ENCODE measurements around the gene NRTN. TPM values are rescaled to one million over a fixed set of nuclear protein-coding genes. Genes with fewer than 3 reads are reported as not detected.

Gene NRTN
- total and polyA plus RNA-seq, 2 experiments from 2014 or later: 4.0 to 5.5 TPM

- no peak for DNase-seq (ENCODE audit: low spot score)
- H3K27me3 ChIP-seq (ENCODE audit: insufficient read depth): no peaks in the 10 kb centered on the region
These were observed 27.2 kb downstream of the NRTN start for GRCh38 chr19:5832061-5832460.

GRCh38 chr19:5832527-5833216, 27.8 kb downstream of the NRTN start:
- no peak overlapping the region for H3K4me3 ChIP-seq
- H3K27ac Mint-ChIP-seq: no peak overlapping the region
- ATAC-seq (no peak), DNase-seq (ENCODE audit: low spot score) (no peak)
- H3K9me2 ChIP-seq (ENCODE audit: insufficient read depth): no peaks in the 10 kb centered on the region
- no peaks in the 10 kb centered on the region for H3K79me2 ChIP-seq (replicated peaks; ENCODE audit: insufficient read depth)
- H3K4me1 Mint-ChIP-seq: no peaks in the 10 kb centered on the region
- H3K4me1 ChIP-seq (ENCODE audit: insufficient read depth): no peaks in the 10 kb centered on the region; the same call in 1 of the 2 replicates
- peaks cover 12% of the 10 kb centered on the region for H3K27me3 Mint-ChIP-seq (ENCODE audit: insufficient read depth, low read depth, poor library complexity)
- H4K20me1 ChIP-seq (replicated peaks; ENCODE audit: insufficient read depth): no peaks in the 10 kb centered on the region
- H3K27me3 ChIP-seq (ENCODE audit: insufficient read depth): no peaks in the 10 kb centered on the region
- no peak overlapping the region for H3K27ac ChIP-seq (ENCODE audit: low read depth)
- no peaks in the 10 kb centered on the region for H3F3A ChIP-seq (replicated peaks; ENCODE audit: low read depth)
- TF ChIP-seq EZH2 (IDR thresholded peaks at IDR 0.05; ENCODE audit: low read depth, unreplicated experiment) (no peak), POLR2AphosphoS5 (IDR thresholded peaks at IDR 0.05; ENCODE audit: low read depth) (no peak), EZH2phosphoT487 (IDR thresholded peaks at IDR 0.05; ENCODE audit: unreplicated experiment) (no peak), STAT1 (IDR thresholded peaks at IDR 0.05; ENCODE audit: unreplicated experiment) (no peak), ZNF331 (CRISPR knock-in tag; IDR thresholded peaks at IDR 0.05; ENCODE audit: low read depth) (no peak)
- no peak overlapping the region for H2AFZ ChIP-seq
- no peaks in the 10 kb centered on the region for H3K9me3 Mint-ChIP-seq
- no peaks in the 10 kb centered on the region for H3K36me3 Mint-ChIP-seq (ENCODE audit: low read depth)
- no peaks in the 10 kb centered on the region for H3K36me3 ChIP-seq (ENCODE audit: insufficient read depth)
- H3K4me3 Mint-ChIP-seq: no peak overlapping the region
- no peak overlapping the region for H3K4me2 ChIP-seq

More at GRCh38 chr19:5832061-5832460, 27.2 kb downstream of the NRTN start:
- no peaks in the 10 kb centered on the region for H3K36me3 ChIP-seq (ENCODE audit: insufficient read depth)
- no peak overlapping the region for H2AFZ ChIP-seq
- no peaks in the 10 kb centered on the region for H4K20me1 ChIP-seq (replicated peaks; ENCODE audit: insufficient read depth)
- H3K79me2 ChIP-seq (replicated peaks; ENCODE audit: insufficient read depth): no peaks in the 10 kb centered on the region
- no peak overlapping the region for H3K4me3 ChIP-seq
- H3K27me3 Mint-ChIP-seq (ENCODE audit: insufficient read depth, low read depth, poor library complexity): peaks cover 16% of the 10 kb centered on the region
- H3K9me3 Mint-ChIP-seq: 0 out of 3 replicates have a peak, but pooled peaks cover 2% of the 10 kb centered on the region
- no peak overlapping the region for H3K4me3 Mint-ChIP-seq
- no peaks in the 10 kb centered on the region for H3F3A ChIP-seq (replicated peaks; ENCODE audit: low read depth)
- H3K27ac Mint-ChIP-seq: no peak overlapping the region
- H3K4me2 ChIP-seq: no peak overlapping the region
- no peaks in the 10 kb centered on the region for H3K36me3 Mint-ChIP-seq (ENCODE audit: low read depth)
- no peak for ATAC-seq
- H3K4me1 ChIP-seq (ENCODE audit: insufficient read depth): peaks cover under 1% of the 10 kb centered on the region; the same call in 1 of the 2 replicates
- peaks cover 2% of the 10 kb centered on the region for H3K4me1 Mint-ChIP-seq
- H3K27ac ChIP-seq (ENCODE audit: low read depth): no peak overlapping the region
- H3K9me2 ChIP-seq (ENCODE audit: insufficient read depth): no peaks in the 10 kb centered on the region
- TF ChIP-seq NANOG (IDR thresholded peaks at IDR 0.05; ENCODE audit: borderline replicate concordance) (no peak), EZH2phosphoT487 (IDR thresholded peaks at IDR 0.05; ENCODE audit: unreplicated experiment) (no peak), EZH2 (IDR thresholded peaks at IDR 0.05; ENCODE audit: low read depth, unreplicated experiment) (no peak), ETS1 (IDR thresholded peaks at IDR 0.05) (no peak)

- DNase-seq (ENCODE audit: low spot score) (no peak), ATAC-seq (no peak)
- no peaks in the 10 kb centered on the region for H3K27me3 ChIP-seq (ENCODE audit: insufficient read depth)
- no peaks in the 10 kb centered on the region for H4K20me1 ChIP-seq (replicated peaks; ENCODE audit: insufficient read depth)
- no peak overlapping the region for H3K27ac ChIP-seq (ENCODE audit: low read depth)
- H3K9me3 Mint-ChIP-seq: no peaks in the 10 kb centered on the region
- no peak overlapping the region for H3K27ac Mint-ChIP-seq
- H3K4me3 ChIP-seq: no peak overlapping the region
- H3K9me2 ChIP-seq (ENCODE audit: insufficient read depth): no peaks in the 10 kb centered on the region
- no peaks in the 10 kb centered on the region for H3F3A ChIP-seq (replicated peaks; ENCODE audit: low read depth)
- H3K4me3 Mint-ChIP-seq: no peak overlapping the region
- H3K4me2 ChIP-seq: no peak overlapping the region
- no peaks in the 10 kb centered on the region for H3K36me3 ChIP-seq (ENCODE audit: insufficient read depth)
- H3K27me3 Mint-ChIP-seq (ENCODE audit: insufficient read depth, low read depth, poor library complexity): peaks cover 6% of the 10 kb centered on the region
- H3K4me1 ChIP-seq (ENCODE audit: insufficient read depth): no peaks in the 10 kb centered on the region
- H3K4me1 Mint-ChIP-seq: no peaks in the 10 kb centered on the region
- no peaks in the 10 kb centered on the region for H3K36me3 Mint-ChIP-seq (ENCODE audit: low read depth)
- no peak overlapping the region for H2AFZ ChIP-seq
- H3K79me2 ChIP-seq (replicated peaks; ENCODE audit: insufficient read depth): no peaks in the 10 kb centered on the region
- TF ChIP-seq ZNF114 (CRISPR knock-in tag; IDR thresholded peaks at IDR 0.05) (no peak), ETS1 (IDR thresholded peaks at IDR 0.05) (no peak), EZH2phosphoT487 (IDR thresholded peaks at IDR 0.05; ENCODE audit: unreplicated experiment) (no peak), CTCF (conservative IDR thresholded peaks at IDR 0.05; ENCODE audit: low read depth in 2 of 2) (no peak), STAT1 (IDR thresholded peaks at IDR 0.05; ENCODE audit: unreplicated experiment) (no peak), ZNF331 (CRISPR knock-in tag; IDR thresholded peaks at IDR 0.05; ENCODE audit: low read depth) (no peak)
These were observed 33.0 kb downstream of the NRTN start for GRCh38 chr19:5837761-5838352.
